ENCODE data around the gene DEDD.

Gene DEDD

DNA sequence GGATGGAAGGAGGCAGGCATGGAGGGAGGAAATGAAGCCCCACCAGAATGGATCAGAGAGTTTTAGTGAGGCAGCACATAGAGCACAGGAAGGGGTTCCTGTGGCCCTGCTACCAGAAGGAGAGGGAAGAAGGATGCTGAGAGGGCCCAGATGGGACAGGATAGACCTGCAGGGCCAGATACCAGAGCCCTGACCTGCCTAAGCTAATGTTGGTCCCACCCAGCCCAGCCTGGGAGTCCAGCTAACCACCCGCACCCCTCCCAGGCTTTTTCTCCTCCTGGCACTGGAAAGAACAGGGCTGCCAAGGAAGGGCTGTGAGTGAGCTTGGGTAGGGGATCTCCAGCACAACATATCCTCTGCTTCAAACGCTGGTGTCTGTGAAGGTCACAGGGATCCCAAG, 50.0 kb downstream of the DEDD start:
- no peak for TF ChIP-seq YY1 (IDR thresholded peaks at IDR 0.05; ENCODE audit: low read depth)
- TF ChIP-seq TCF12 (IDR thresholded peaks at IDR 0.05; ENCODE audit: low read depth), result no peak
- no peak for TF ChIP-seq EP300 (IDR thresholded peaks at IDR 0.05; ENCODE audit: borderline replicate concordance)
- TF ChIP-seq ZBTB7A (IDR thresholded peaks at IDR 0.05; ENCODE audit: low read depth), result no peak
- TF ChIP-seq FOXM1 (IDR thresholded peaks at IDR 0.05; ENCODE audit: borderline replicate concordance, low read depth), result no peak
- TF ChIP-seq TEAD4 (IDR thresholded peaks at IDR 0.05), result no peak
- no peak for TF ChIP-seq REST (IDR thresholded peaks at IDR 0.05; ENCODE audit: low read depth)
- TF ChIP-seq MAX (IDR thresholded peaks at IDR 0.05), result no peak
- TF ChIP-seq EGR1 (IDR thresholded peaks at IDR 0.05), result no peak
- TF ChIP-seq RAD21 (IDR thresholded peaks at IDR 0.05; ENCODE audit: low read depth), result no peak
- no peak for TF ChIP-seq USF1 (IDR thresholded peaks at IDR 0.05)
- TF ChIP-seq CREB1 (IDR thresholded peaks at IDR 0.05; ENCODE audit: low read depth), result no peak
- TF ChIP-seq NFIC (IDR thresholded peaks at IDR 0.05), result no peak
- TF ChIP-seq TAF1 (IDR thresholded peaks at IDR 0.05; ENCODE audit: low read depth), result no peak
- TF ChIP-seq CEBPB (IDR thresholded peaks at IDR 0.05), result no peak

DNA sequence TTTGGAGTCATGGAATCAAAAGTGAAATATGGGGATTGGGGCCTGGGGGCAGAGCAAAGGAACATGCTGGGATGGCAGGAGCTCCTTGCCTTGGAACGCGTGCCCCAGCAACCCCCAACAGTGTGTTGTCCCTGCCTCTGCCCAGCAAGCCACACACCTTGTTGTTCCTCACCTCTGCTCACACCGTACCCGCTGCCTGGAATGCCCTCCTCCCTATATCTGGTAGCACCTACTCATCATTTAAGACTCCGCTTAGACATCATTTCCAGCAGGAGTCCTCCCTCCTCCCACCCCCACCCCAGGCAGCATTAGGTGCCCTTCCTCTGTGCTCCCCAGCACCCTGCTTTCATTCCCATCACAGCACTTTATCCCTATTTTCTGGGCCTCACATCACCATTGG, 50.9 kb downstream of the DEDD start:
- no peak for TF ChIP-seq TEAD4 (IDR thresholded peaks at IDR 0.05)
- no peak for TF ChIP-seq EP300 (IDR thresholded peaks at IDR 0.05; ENCODE audit: borderline replicate concordance)
- TF ChIP-seq ZBTB7A (IDR thresholded peaks at IDR 0.05; ENCODE audit: low read depth), result no peak
- TF ChIP-seq TCF12 (IDR thresholded peaks at IDR 0.05; ENCODE audit: low read depth), result no peak
- TF ChIP-seq NFIC (IDR thresholded peaks at IDR 0.05), result no peak
- no peak for TF ChIP-seq FOXM1 (IDR thresholded peaks at IDR 0.05; ENCODE audit: borderline replicate concordance, low read depth)
- no peak for TF ChIP-seq USF1 (IDR thresholded peaks at IDR 0.05)
- TF ChIP-seq TAF1 (IDR thresholded peaks at IDR 0.05; ENCODE audit: low read depth), result no peak
- TF ChIP-seq CREB1 (IDR thresholded peaks at IDR 0.05; ENCODE audit: low read depth), result no peak
- no peak for TF ChIP-seq CEBPB (IDR thresholded peaks at IDR 0.05)
- TF ChIP-seq MAX (IDR thresholded peaks at IDR 0.05), result no peak
- no peak for TF ChIP-seq EGR1 (IDR thresholded peaks at IDR 0.05)

DNA sequence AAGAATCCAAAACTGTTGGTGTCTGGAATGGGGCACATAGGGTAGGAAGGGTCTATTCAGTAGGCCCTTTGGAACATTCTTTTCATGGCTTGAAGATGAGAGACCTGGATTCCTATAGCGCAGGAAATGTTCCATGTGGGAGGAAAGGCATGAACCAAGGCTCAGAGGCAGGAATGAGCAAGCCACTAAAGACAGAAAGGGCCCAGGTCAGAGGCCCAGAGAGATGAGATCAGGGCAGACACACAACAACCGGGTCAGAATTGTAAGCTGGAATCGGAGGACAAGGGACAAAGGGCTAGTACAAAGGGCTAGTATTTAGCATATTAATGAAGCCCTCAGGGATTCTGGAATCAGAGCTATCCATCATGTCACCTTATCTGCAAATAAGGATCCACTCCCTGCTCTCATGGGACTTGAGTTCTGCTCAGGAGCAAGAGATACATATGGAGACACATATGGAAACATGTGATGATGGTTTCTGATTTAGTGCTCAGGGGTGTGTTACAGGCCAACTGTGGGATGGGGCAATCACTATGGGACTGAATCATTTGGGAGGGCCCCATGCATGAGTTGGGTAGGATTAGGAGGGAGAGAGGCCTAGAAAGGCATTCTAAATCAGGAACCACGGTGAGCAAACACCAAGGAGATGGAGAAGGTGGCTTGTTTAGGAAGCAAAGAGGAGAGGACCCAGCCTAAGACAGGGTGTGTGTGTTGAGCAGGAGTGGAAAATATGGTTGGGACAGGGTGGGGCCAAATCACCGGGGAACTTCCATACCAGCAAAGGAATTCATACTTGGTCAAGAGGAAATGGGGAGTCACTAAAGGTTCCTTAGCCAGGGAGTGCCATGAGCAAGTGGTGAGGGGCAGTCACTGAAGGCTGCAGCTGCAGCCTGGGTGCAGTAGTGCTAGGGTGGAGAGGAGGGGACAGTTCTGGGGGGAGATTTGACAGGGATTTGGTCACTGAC, 51.7 kb downstream of the DEDD start:
- TF ChIP-seq REST (IDR thresholded peaks at IDR 0.05; ENCODE audit: low read depth), result no peak
- no peak for TF ChIP-seq ZBTB7A (IDR thresholded peaks at IDR 0.05; ENCODE audit: low read depth)
- TF ChIP-seq RAD21 (IDR thresholded peaks at IDR 0.05; ENCODE audit: low read depth), result no peak
- TF ChIP-seq FOXM1 (IDR thresholded peaks at IDR 0.05; ENCODE audit: borderline replicate concordance, low read depth), result no peak
- no peak for TF ChIP-seq TEAD4 (IDR thresholded peaks at IDR 0.05)
- no peak for TF ChIP-seq NFIC (IDR thresholded peaks at IDR 0.05)
- no peak for TF ChIP-seq USF1 (IDR thresholded peaks at IDR 0.05)
- TF ChIP-seq EP300 (IDR thresholded peaks at IDR 0.05; ENCODE audit: borderline replicate concordance), result no peak
- no peak for TF ChIP-seq EGR1 (IDR thresholded peaks at IDR 0.05)
- TF ChIP-seq CEBPB (IDR thresholded peaks at IDR 0.05), result no peak
- TF ChIP-seq MAX (IDR thresholded peaks at IDR 0.05), result no peak
- no peak for TF ChIP-seq TAF1 (IDR thresholded peaks at IDR 0.05; ENCODE audit: low read depth)
- no peak for TF ChIP-seq TCF12 (IDR thresholded peaks at IDR 0.05; ENCODE audit: low read depth)
- no peak for TF ChIP-seq YY1 (IDR thresholded peaks at IDR 0.05; ENCODE audit: low read depth)

DNA sequence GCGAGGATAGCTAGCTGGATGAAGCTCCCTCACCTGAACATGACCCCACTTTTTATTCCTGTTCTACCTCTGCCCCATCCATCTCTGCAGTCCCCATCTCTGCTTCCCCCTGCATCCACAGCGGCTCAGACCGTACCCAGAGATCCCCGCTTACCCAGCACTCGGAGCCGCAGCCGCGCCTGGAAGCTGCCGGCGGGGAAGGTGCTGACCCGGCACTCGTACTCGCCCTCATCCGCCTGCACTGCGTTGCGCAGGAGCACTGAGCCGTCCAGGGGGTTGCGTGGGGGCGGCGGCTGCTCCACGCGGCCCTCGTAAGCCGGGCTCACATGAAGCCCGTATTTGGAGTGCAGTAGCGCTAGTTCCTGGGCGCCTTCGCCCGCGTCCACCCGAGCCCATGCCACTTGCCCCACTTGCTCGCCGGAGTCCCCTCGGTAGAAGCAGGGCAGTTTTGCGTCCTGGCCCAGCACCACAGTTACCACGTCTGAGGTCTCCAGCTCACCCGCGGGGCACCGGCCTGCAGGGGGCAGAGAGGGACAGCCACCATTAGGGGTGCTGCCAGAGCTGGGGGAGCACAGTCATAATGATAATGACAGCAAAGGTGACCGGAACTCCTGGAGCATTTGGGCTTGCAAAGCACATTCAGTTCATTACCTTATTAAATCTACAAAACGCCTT, 52.9 kb downstream of the DEDD start:
- TF ChIP-seq EP300 (IDR thresholded peaks at IDR 0.05; ENCODE audit: borderline replicate concordance), result no peak
- TF ChIP-seq TEAD4 (IDR thresholded peaks at IDR 0.05), result no peak
- TF ChIP-seq CREB1 (IDR thresholded peaks at IDR 0.05; ENCODE audit: low read depth), result no peak
- no peak for TF ChIP-seq MAX (IDR thresholded peaks at IDR 0.05)
- no peak for TF ChIP-seq NFIC (IDR thresholded peaks at IDR 0.05)
- TF ChIP-seq RAD21 (IDR thresholded peaks at IDR 0.05; ENCODE audit: low read depth), result no peak
- TF ChIP-seq USF1 (IDR thresholded peaks at IDR 0.05), result no peak
- no peak for TF ChIP-seq CEBPB (IDR thresholded peaks at IDR 0.05)
- no peak for TF ChIP-seq YY1 (IDR thresholded peaks at IDR 0.05; ENCODE audit: low read depth)
- no peak for TF ChIP-seq FOXM1 (IDR thresholded peaks at IDR 0.05; ENCODE audit: borderline replicate concordance, low read depth)
- TF ChIP-seq ZBTB7A (IDR thresholded peaks at IDR 0.05; ENCODE audit: low read depth), result no peak
- no peak for TF ChIP-seq REST (IDR thresholded peaks at IDR 0.05; ENCODE audit: low read depth)
- no peak for TF ChIP-seq TAF1 (IDR thresholded peaks at IDR 0.05; ENCODE audit: low read depth)
- TF ChIP-seq EGR1 (IDR thresholded peaks at IDR 0.05), result no peak
- no peak for TF ChIP-seq TCF12 (IDR thresholded peaks at IDR 0.05; ENCODE audit: low read depth)

All from Ishikawa (cell line).